Keratinocyte (primary cell): Measurements from ENCODE around the gene SKIDA1.

Source experiments
- CTCF ChIP-seq, 3 experiments: IDR thresholded peaks in 1 of 3; conservative IDR thresholded peaks in 1 of 3; optimal IDR thresholded peaks in 1 of 3; 2 replicates in 2 of 3; 3 replicates in 1 of 3; pipeline versions ENCODE3 to v1.5.1; 2011; ENCODE audit warnings: low read length in 3 of 3, mild to moderate bottlenecking in 3 of 3, moderate library complexity in 2 of 3, control low read depth in 1 of 3, inconsistent platforms in 1 of 3; ENCODE audit not compliant: insufficient read depth in 2 of 3; ENCODE audit errors: extremely low read depth in 1 of 3
- EZH2 ChIP-seq: IDR thresholded peaks from one replicate; pipeline ENCODE4 v1.6.1; 2012; ENCODE audit warnings: inconsistent platforms, mild to moderate bottlenecking, low read length, moderate library complexity

- TF ChIP-seq CTCF (optimal IDR thresholded peaks at IDR 0.05 in 1 of 3, IDR thresholded peaks at IDR 0.05 in 1 of 3, conservative IDR thresholded peaks at IDR 0.05 in 1 of 3; ENCODE audit: extremely low read depth in 1 of 3, insufficient read depth in 2 of 3, low read length in 3 of 3) (no peak), EZH2 (no peak)
These were observed at the start of gene SKIDA1 for GRCh38 chr10:21525367-21526187.
